Suppressor macrophage treated with lipopolysaccharide for 1 hour (primary cell): ENCODE data around the gene ALKAL2.

Experiments used
- DNase-seq, 3 donors: peaks; one replicate each; pipeline ENCODE4 v3.0.0-alpha.2; 2020 to 2022

The ALKAL2 gene

GRCh38 chr2:238869-239268 is 49.0 kb downstream of the ALKAL2 start:
- DNase-seq: no peak

DNA sequence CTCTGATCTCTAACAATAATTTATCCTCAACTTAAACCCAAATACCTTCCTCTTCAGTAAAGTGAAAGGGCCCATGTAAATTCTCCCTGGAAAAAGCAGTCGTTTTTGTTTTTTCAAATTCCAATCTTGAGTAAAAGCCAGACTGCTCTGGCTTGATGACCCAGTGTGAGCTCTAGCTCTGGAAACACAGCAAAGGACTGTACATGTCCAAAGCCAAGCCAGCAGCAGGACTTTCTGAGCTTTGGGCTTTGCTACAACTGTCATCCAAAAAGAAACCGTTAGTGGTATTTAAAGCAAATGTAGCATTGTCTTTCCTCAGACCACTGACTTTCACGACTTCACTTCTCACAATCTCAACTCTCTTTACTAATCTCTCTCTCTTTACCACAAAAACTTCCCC is 49.5 kb downstream of the ALKAL2 start:
- no peak for DNase-seq

- DNase-seq: no peak
Measured at GRCh38 chr2:237878-238277, 50.0 kb downstream of the ALKAL2 start.

DNA sequence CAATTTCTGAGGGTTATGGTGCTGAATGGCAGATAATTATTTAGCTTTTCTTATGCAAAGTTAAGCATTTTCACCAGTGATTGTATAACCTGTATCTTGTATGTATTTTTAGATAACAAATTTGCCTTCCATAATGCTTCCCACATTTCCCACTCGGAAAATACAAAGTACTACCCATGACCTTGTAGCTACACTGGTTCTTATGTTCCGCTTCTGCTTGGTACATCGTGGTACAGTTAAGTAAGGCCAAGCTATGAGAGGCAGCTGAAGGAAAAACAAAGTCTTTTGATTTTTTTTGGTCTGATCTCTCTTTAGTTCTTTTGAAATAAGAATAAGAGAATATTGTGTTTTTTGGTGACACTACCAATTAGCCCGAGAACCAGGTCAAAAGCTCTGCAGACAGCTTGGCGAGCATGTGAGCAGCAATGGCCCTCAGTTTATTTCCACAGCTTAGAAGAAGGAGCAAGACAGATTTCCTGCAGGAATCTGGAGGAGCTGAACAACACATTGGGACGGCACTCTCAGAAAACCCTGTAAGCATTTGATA is 50.8 kb downstream of the ALKAL2 start:
- DNase-seq: no peak

DNA sequence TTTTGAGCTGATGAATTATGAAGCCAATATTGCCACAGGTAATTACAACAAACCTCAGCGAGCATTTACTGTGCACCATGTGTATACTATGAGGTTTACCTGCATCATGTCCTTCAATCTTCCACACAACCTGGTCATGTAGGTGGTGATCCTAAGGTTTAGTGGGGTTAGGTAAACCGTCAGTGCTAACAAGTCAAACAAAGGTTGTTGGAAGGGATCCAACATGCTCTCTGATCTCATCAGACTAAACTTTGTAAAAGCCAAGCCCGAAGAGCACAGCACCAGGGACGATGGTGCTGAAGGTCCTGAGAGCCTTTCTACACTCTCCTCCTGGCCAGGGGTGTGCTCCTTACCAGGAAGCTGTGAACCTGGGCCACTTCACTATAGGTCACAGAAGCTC is 53.5 kb downstream of the ALKAL2 start:
- DNase-seq: no peak

- no peak for DNase-seq
Measured at GRCh38 chr2:233030-233429, 54.9 kb downstream of the ALKAL2 start.

DNA sequence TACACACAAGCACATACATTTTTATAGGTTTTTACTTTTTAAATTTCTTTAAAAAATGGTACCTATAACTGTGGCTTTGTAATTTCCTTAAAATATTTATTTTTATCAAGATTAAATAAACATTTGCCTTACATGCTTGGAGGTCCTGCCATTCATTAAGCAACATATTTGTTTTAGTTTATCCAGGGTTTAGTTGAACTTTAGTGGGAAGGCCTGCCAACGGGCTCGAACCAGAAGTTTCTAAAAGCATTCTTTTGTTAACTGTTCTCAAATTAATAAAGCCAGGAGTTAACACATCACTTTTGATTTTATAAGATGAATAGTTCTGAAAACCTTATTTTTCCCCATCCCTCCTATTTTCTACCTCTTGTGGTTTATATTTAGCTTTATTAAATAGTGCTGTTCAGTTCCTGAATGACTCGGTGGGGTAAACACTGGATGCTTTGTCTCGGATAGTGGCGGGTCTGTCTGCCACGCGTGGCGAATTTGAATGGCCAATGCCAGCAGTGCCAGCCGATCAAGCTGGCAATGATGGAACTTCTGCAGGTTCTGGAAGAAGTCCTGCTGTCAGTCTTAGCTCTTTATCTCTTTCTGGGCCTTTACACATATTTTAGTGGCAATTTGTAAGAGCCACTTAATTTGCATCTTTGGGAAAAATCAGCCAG is 56.2 kb downstream of the ALKAL2 start:
- no peak for DNase-seq
